KMS-11 (cell line): ENCODE data around the gene CDH13.

Experiments
- H2AFZ ChIP-seq: fragments of 200-600 bp; sonication (generic); 2 replicates; pipeline ENCODE4 v1.6.1; 2016; ENCODE audit warnings: antibody characterized with exemption, mixed run types, low read depth
- H3K27ac ChIP-seq: fragments of 200-600 bp; sonication (generic); 2 replicates; pipeline ENCODE4 v1.6.1; 2016; ENCODE audit warnings: mild to moderate bottlenecking, mixed run types
- H3K27me3 ChIP-seq: fragments of 200-600 bp; sonication (generic); 2 replicates; pipeline ENCODE4 v1.6.1; 2017; ENCODE audit warnings: mild to moderate bottlenecking, low read depth, mixed run types, moderate library complexity; ENCODE audit not compliant: insufficient read depth
- H3K36me3 ChIP-seq: fragments of 200-600 bp; sonication (generic); 2 replicates; pipeline ENCODE4 v1.6.1; 2017; ENCODE audit warnings: mild to moderate bottlenecking, mixed run types; ENCODE audit not compliant: insufficient read depth
- H3K4me1 ChIP-seq: fragments of 200-600 bp; sonication (generic); 2 replicates; pipeline ENCODE4 v1.6.1; 2016; ENCODE audit warnings: mild to moderate bottlenecking, low read depth, mixed run types; ENCODE audit not compliant: poor library complexity, severe bottlenecking
- H3K4me2 ChIP-seq: fragments of 200-600 bp; sonication (generic); 2 replicates; pipeline ENCODE4 v1.7.0; 2016; ENCODE audit warnings: mild to moderate bottlenecking, mixed run types
- H3K4me3 ChIP-seq: fragments of 200-600 bp; sonication (generic); IDR thresholded peaks from 2 replicates; pipeline ENCODE4 v1.6.1; 2017; ENCODE audit warnings: low read depth, low read length, mixed read lengths; ENCODE audit not compliant: insufficient read depth
- H3K79me2 ChIP-seq: fragments of 200-600 bp; sonication (generic); 2 replicates; pipeline ENCODE4 v1.6.1; 2016; ENCODE audit warnings: low read depth, mixed run types; ENCODE audit not compliant: insufficient read depth
- H3K9ac ChIP-seq: fragments of 200-600 bp; sonication (generic); 2 replicates; pipeline ENCODE4 v1.6.1; 2016; ENCODE audit warnings: mild to moderate bottlenecking, mixed run types
- H4K20me1 ChIP-seq: fragments of 200-600 bp; sonication (generic); 2 replicates; pipeline ENCODE4 v1.6.1; 2016; ENCODE audit warnings: mild to moderate bottlenecking, mixed run types; ENCODE audit not compliant: insufficient read depth
- TF ChIP-seq, protein P1 (sequence below): fragments of 200-600 bp; sonication (generic); conservative IDR thresholded peaks from 2 replicates; pipeline ENCODE4 v1.6.1; 2017; ENCODE audit warnings: low read depth, mild to moderate bottlenecking, antibody characterized with exemption, low read length, moderate library complexity, mixed read lengths

Gene CDH13

GRCh38 chr16:83285921-83286320 lies 659.2 kb downstream of the CDH13 start:
- TF ChIP-seq, protein P1, sequence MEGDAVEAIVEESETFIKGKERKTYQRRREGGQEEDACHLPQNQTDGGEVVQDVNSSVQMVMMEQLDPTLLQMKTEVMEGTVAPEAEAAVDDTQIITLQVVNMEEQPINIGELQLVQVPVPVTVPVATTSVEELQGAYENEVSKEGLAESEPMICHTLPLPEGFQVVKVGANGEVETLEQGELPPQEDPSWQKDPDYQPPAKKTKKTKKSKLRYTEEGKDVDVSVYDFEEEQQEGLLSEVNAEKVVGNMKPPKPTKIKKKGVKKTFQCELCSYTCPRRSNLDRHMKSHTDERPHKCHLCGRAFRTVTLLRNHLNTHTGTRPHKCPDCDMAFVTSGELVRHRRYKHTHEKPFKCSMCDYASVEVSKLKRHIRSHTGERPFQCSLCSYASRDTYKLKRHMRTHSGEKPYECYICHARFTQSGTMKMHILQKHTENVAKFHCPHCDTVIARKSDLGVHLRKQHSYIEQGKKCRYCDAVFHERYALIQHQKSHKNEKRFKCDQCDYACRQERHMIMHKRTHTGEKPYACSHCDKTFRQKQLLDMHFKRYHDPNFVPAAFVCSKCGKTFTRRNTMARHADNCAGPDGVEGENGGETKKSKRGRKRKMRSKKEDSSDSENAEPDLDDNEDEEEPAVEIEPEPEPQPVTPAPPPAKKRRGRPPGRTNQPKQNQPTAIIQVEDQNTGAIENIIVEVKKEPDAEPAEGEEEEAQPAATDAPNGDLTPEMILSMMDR, result no peak

GRCh38 chr16:83296505-83296904 lies 669.7 kb downstream of the CDH13 start:
- no peak overlapping the region for H3K4me2 ChIP-seq
- H2AFZ ChIP-seq, result no peak overlapping the region
- H3K27me3 ChIP-seq, result no peaks in the 10 kb centered on the region
- H3K79me2 ChIP-seq, result no peaks in the 10 kb centered on the region
- no peak overlapping the region for H3K27ac ChIP-seq
- TF ChIP-seq, protein P1, result no peak
- no peak overlapping the region for H3K4me3 ChIP-seq
- no peaks in the 10 kb centered on the region for H3K36me3 ChIP-seq
- no peaks in the 10 kb centered on the region for H4K20me1 ChIP-seq
- no peaks in the 10 kb centered on the region for H3K4me1 ChIP-seq
- no peak overlapping the region for H3K9ac ChIP-seq

More at GRCh38 chr16:83285921-83286320, 659.2 kb downstream of the CDH13 start:
- H3K4me2 ChIP-seq, result no peak overlapping the region
- no peak overlapping the region for H2AFZ ChIP-seq
- no peak overlapping the region for H3K27ac ChIP-seq
- no peaks in the 10 kb centered on the region for H3K4me1 ChIP-seq
- no peak overlapping the region for H3K4me3 ChIP-seq
- no peaks in the 10 kb centered on the region for H4K20me1 ChIP-seq
- no peak overlapping the region for H3K9ac ChIP-seq
- no peaks in the 10 kb centered on the region for H3K79me2 ChIP-seq
- H3K36me3 ChIP-seq, result no peaks in the 10 kb centered on the region
- no peaks in the 10 kb centered on the region for H3K27me3 ChIP-seq

DNA sequence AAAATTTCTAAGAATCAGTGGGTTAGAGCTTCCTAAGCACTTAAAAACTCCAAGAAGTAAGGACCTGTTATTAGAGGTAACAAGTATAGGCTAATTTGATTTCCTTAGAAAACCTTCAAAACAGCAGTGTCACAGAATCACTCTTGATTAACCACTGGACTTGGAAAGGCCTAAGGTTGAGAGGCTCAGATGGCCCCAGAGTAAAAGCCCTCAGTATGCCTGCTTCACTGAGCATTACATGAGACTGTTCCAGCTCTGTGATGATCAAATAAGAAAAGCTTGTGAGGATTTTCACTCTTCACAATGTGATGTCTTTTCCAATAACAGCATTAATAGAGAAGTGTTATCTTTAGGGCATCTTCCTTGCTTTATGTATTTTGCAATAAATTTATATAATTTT lies 671.8 kb downstream of the CDH13 start:
- TF ChIP-seq, protein P1, result no peak
- H3K4me1 ChIP-seq, result no peaks in the 10 kb centered on the region

GRCh38 chr16:83300326-83300725 lies 673.6 kb downstream of the CDH13 start:
- H3K4me3 ChIP-seq, result no peak overlapping the region
- H3K79me2 ChIP-seq, result no peaks in the 10 kb centered on the region
- no peak overlapping the region for H2AFZ ChIP-seq
- H4K20me1 ChIP-seq, result no peaks in the 10 kb centered on the region
- H3K36me3 ChIP-seq, result no peaks in the 10 kb centered on the region
- H3K4me1 ChIP-seq, result no peaks in the 10 kb centered on the region
- no peak overlapping the region for H3K4me2 ChIP-seq
- H3K27me3 ChIP-seq, result no peaks in the 10 kb centered on the region
- H3K9ac ChIP-seq, result no peak overlapping the region
- TF ChIP-seq, protein P1, result no peak
- no peak overlapping the region for H3K27ac ChIP-seq

More for the DNA sequence above, 671.8 kb downstream of the CDH13 start:
- no peak overlapping the region for H3K4me2 ChIP-seq
- no peak overlapping the region for H3K9ac ChIP-seq
- no peaks in the 10 kb centered on the region for H3K79me2 ChIP-seq
- H3K36me3 ChIP-seq, result no peaks in the 10 kb centered on the region
- H2AFZ ChIP-seq, result no peak overlapping the region
- H3K27me3 ChIP-seq, result no peaks in the 10 kb centered on the region
- no peaks in the 10 kb centered on the region for H4K20me1 ChIP-seq
- no peak overlapping the region for H3K4me3 ChIP-seq
- H3K27ac ChIP-seq, result no peak overlapping the region
